ENCODE data around the gene LRMDA.

- no peak for TF ChIP-seq JUND (IDR thresholded peaks at IDR 0.05)
- no peak for TF ChIP-seq EGR1 (IDR thresholded peaks at IDR 0.05; ENCODE audit: low read depth)
- no peak for TF ChIP-seq CTCF (IDR thresholded peaks at IDR 0.05 in 2 of 3, conservative IDR thresholded peaks at IDR 0.05 in 1 of 3; ENCODE audit: borderline replicate concordance in 1 of 3, insufficient read depth in 1 of 3, low read depth in 2 of 3, low read length in 2 of 3)
These were observed 1152.3 kb downstream of the LRMDA start for GRCh38 chr10:76583711-76584161.

All from HCT116 (cell line).